ACC112 (cell line): ENCODE results near the gene AKR1B1.
"Not testable (repeated sequence)": the region's sequence is repeated elsewhere in the genome, so short reads cannot be mapped to it uniquely, and the experiment has no call there.

Source experiments
- H2AFZ ChIP-seq: fragments of 200-600 bp; sonication (generic); one replicate; pipeline ENCODE4 v1.6.0; 2017; ENCODE audit warnings: antibody characterized with exemption, low read length; ENCODE audit not compliant: unreplicated experiment
- H3K27ac ChIP-seq: fragments of 200-600 bp; sonication (generic); 2 replicates; pipeline ENCODE4 v1.5.1; 2014; ENCODE audit warnings: low read depth, mild to moderate bottlenecking, antibody characterized with exemption, low read length, moderate library complexity
- H3K27me3 ChIP-seq: fragments of 200-600 bp; sonication (generic); 2 replicates; pipeline ENCODE4 v1.6.1; 2014; ENCODE audit warnings: mild to moderate bottlenecking, antibody characterized with exemption, low read length, moderate library complexity, mixed read lengths; ENCODE audit not compliant: insufficient read depth
- H3K36me3 ChIP-seq: fragments of 200-600 bp; sonication (generic); 2 replicates; pipeline ENCODE4 v1.6.1; 2016; ENCODE audit warnings: mild to moderate bottlenecking, antibody characterized with exemption, low read length, moderate library complexity, mixed read lengths; ENCODE audit not compliant: insufficient read depth
- H3K4me1 ChIP-seq: fragments of 200-600 bp; sonication (generic); one replicate; pipeline ENCODE4 v1.6.1; 2016; ENCODE audit warnings: low read length, mixed read lengths; ENCODE audit not compliant: insufficient read depth, unreplicated experiment, control insufficient read depth
- H3K4me3 ChIP-seq: fragments of 200-600 bp; sonication (generic); 2 replicates; pipeline ENCODE4 v1.5.1; 2014; ENCODE audit warnings: mild to moderate bottlenecking, low read depth, low read length
- H3K79me2 ChIP-seq: fragments of 200-600 bp; sonication (generic); one replicate; pipeline ENCODE4 v1.6.0; 2016; ENCODE audit warnings: low read length; ENCODE audit not compliant: control insufficient read depth, unreplicated experiment, insufficient read depth

The AKR1B1 gene

GRCh38 chr7:134458806-134459698, at the start of gene AKR1B1:
AKR1B1 (minus strand) TSS chr7:134459100; CDS start chr7:134459062, 38 bp downstream.
- peaks cover 45% of the 10 kb centered on the region for H3K79me2 ChIP-seq
- peak within 1 kb of the TSS; percentile 82 for H3K4me3 ChIP-seq
- H3K27me3 ChIP-seq, result no peaks in the 10 kb centered on the region
- H2AFZ ChIP-seq, result peak within 1 kb of the TSS; percentile 76
- H3K4me1 ChIP-seq, result peaks cover 51% of the 10 kb centered on the region
- H3K36me3 ChIP-seq, result peaks cover 11% of the 10 kb centered on the region
- H3K27ac ChIP-seq, result peak within 1 kb of the TSS; percentile 49

DNA sequence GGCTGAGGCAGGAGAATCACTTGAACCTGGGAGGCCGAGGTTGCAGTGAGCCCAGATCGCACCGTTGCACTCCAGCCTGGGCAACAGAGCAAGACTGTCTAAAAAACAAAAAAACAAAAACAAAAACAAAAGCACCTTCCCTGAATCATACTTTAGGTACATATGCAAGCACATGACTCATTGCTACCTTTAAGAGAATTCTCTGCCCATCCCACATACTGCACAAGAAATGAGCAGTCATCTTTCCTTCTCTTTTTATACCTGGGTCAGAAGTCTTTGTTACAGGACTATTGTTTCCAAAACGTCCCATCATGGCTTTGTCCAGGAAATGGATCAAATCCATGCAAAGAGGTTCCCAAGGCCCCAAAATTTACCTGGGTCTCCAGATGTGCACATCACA, 47.0 kb upstream of the AKR1B1 start:
- H3K27me3 ChIP-seq, result no peaks in the 10 kb centered on the region
- no peak overlapping the region for H2AFZ ChIP-seq
- no peak overlapping the region for H3K27ac ChIP-seq
- H3K4me1 ChIP-seq, result peaks cover 32% of the 10 kb centered on the region
- no peak overlapping the region for H3K4me3 ChIP-seq
- H3K36me3 ChIP-seq, result no peaks in the 10 kb centered on the region
- no peaks in the 10 kb centered on the region for H3K79me2 ChIP-seq

- H3K27me3 ChIP-seq, result no peaks in the 10 kb centered on the region
- peaks cover 32% of the 10 kb centered on the region for H3K4me1 ChIP-seq
- H3K36me3 ChIP-seq, result no peaks in the 10 kb centered on the region
- no peak overlapping the region for H3K4me3 ChIP-seq
- peak overlapping the region; percentile 42 for H2AFZ ChIP-seq
- H3K79me2 ChIP-seq, result no peaks in the 10 kb centered on the region
- H3K27ac ChIP-seq, result peak overlapping the region; percentile 64
Measured at GRCh38 chr7:134504660-134505164, 45.8 kb upstream of the AKR1B1 start.

GRCh38 chr7:134502463-134503371, 43.8 kb upstream of the AKR1B1 start:
- H3K27ac ChIP-seq, result peak overlapping the region; percentile 53

DNA sequence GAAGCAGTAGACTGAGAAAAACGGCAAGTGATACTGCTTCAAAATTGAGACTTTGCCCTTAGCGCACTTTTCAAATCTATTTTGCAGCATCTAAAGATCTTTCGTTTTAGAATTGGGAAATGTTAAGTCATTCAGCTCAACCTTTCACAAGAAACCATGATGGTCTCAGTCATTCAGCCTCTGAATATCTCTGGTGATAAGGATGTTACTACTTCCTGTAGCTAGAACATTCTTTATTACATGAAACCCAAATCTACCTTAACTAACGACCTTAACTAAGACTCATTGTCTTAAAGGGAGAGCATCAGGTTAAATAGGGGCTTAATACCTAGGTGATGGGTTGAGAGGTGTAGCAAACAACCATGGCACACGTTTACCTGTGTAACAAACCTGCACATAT, 42.1 kb upstream of the AKR1B1 start:
- Histone ChIP-seq H3K4me3 (no peak overlapping the region), H3K36me3 (no peaks in the 10 kb centered on the region), H2AFZ (no peak overlapping the region), H3K4me1 (peaks cover 35% of the 10 kb centered on the region), H3K27ac (no peak overlapping the region), H3K27me3 (no peaks in the 10 kb centered on the region), H3K79me2 (no peaks in the 10 kb centered on the region)

More at GRCh38 chr7:134502463-134503371, 43.8 kb upstream of the AKR1B1 start:
- H3K27me3 ChIP-seq, result no peaks in the 10 kb centered on the region
- no peaks in the 10 kb centered on the region for H3K79me2 ChIP-seq
- H3K4me3 ChIP-seq, result no peak overlapping the region; the same call in 1 of the 2 replicates
- no peaks in the 10 kb centered on the region for H3K36me3 ChIP-seq
- H2AFZ ChIP-seq, result peak overlapping the region; percentile 76
- H3K4me1 ChIP-seq, result peaks cover 35% of the 10 kb centered on the region

DNA sequence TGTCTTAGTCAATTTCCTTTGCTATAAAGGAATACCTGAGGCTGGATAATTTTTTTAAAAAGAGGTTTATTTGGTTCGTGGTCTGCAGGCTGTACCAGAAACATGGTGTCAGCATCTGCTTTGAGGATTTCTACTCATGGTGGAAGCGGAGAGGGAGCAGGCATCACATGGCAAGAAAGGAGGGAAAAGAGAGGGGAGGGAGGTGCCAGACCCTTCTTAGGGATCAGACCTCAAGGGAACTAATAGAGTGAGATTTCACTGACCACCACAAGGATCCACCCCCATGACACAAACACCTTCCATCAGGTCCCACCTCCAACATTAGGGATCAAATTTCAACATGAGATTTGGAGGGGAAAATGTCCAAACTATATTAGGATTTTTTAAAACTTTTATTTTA, 41.5 kb upstream of the AKR1B1 start:
- Histone ChIP-seq H3K27ac (no peak overlapping the region), H3K36me3 (no peaks in the 10 kb centered on the region), H3K27me3 (no peaks in the 10 kb centered on the region), H2AFZ (no peak overlapping the region), H3K4me1 (peaks cover 35% of the 10 kb centered on the region), H3K79me2 (no peaks in the 10 kb centered on the region), H3K4me3 (no peak overlapping the region)

DNA sequence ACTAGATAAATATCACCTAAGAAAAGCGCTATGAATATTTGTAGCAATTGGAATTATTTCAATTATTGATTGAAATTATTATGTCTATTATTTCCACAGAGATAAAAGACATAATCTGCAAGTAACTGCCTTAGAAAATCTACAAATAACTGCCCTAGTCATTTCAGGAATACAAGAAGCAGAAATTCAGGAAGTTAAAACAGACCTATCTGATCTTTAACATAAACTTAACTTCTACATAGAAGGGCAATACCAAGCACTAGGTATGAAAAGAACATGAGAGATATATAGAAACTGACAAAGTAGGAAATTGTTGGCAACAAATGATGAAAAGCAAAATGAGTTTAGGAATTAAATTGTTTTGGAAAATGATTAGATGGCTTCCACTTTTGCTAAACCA, 36.6 kb upstream of the AKR1B1 start:
- Histone ChIP-seq H3K4me3 (no peak overlapping the region), H3K27me3 (no peaks in the 10 kb centered on the region), H2AFZ (no peak overlapping the region), H3K36me3 (no peaks in the 10 kb centered on the region), H3K79me2 (no peaks in the 10 kb centered on the region), H3K27ac (no peak overlapping the region), H3K4me1 (peaks cover 3% of the 10 kb centered on the region)

- Histone ChIP-seq H3K36me3 (no peaks in the 10 kb centered on the region), H2AFZ (no peak overlapping the region), H3K79me2 (no peaks in the 10 kb centered on the region), H3K27me3 (no peaks in the 10 kb centered on the region), H3K4me3 (no peak overlapping the region), H3K27ac (no peak overlapping the region), H3K4me1 (no peaks in the 10 kb centered on the region)
Measured at GRCh38 chr7:134493091-134493490, 34.2 kb upstream of the AKR1B1 start.

- not testable (repeated sequence) for H3K27ac ChIP-seq, H3K4me1 ChIP-seq, H2AFZ ChIP-seq, H3K4me3 ChIP-seq, H3K36me3 ChIP-seq, H3K27me3 ChIP-seq, H3K79me2 ChIP-seq
Measured at GRCh38 chr7:134487721-134488120, 28.8 kb upstream of the AKR1B1 start.

GRCh38 chr7:134485203-134485602, 26.3 kb upstream of the AKR1B1 start:
- no peak overlapping the region for H3K27ac ChIP-seq
- no peaks in the 10 kb centered on the region for H3K27me3 ChIP-seq
- no peaks in the 10 kb centered on the region for H3K36me3 ChIP-seq
- H3K79me2 ChIP-seq, result no peaks in the 10 kb centered on the region
- H2AFZ ChIP-seq, result no peak overlapping the region
- no peak overlapping the region for H3K4me3 ChIP-seq
- peaks cover 16% of the 10 kb centered on the region for H3K4me1 ChIP-seq
